ENCODE results near the gene PRM3.

Gene PRM3

GRCh38 chr16:11280616-11281522, 7.4 kb upstream of the PRM3 start, which contains the start of gene PRM1:
Gene PRM1, minus strand, starts transcription at chr16:11281330. Its CDS starts 92 bp downstream, at chr16:11281238.
- ATAC-seq (ENCODE audit: low read depth) (no peak), DNase-seq (ENCODE audit: low spot score in 2 of 2) (no peak)
- Mint-ChIP-seq H3K4me1 (peaks cover 12% of the 10 kb centered on the region), H3K9me3 (no peaks in the 10 kb centered on the region), H3K27ac (no peak within 1 kb of the TSS), H3K36me3 (no peaks in the 10 kb centered on the region), H3K4me3 (no peak within 1 kb of the TSS), H3K27me3 (no peaks in the 10 kb centered on the region)

GRCh38 chr16:11278681-11279628, 5.5 kb upstream of the PRM3 start:
- peak overlapping the region; percentile 26 for H3K27ac Mint-ChIP-seq
- ATAC-seq (ENCODE audit: low read depth), result peak; percentile 80

GRCh38 chr16:11277607-11278337, 4.3 kb upstream of the PRM3 start:
- peaks cover 2% of the 10 kb centered on the region for H3K27me3 Mint-ChIP-seq
- H3K4me1 Mint-ChIP-seq, result peaks cover 4% of the 10 kb centered on the region
- no peak for DNase-seq (ENCODE audit: low spot score in 2 of 2)
- no peaks in the 10 kb centered on the region for H3K36me3 Mint-ChIP-seq
- no peak for ATAC-seq (ENCODE audit: low read depth)
- H3K27ac Mint-ChIP-seq, result no peak overlapping the region
- H3K4me3 Mint-ChIP-seq, result no peak overlapping the region
- no peaks in the 10 kb centered on the region for H3K9me3 Mint-ChIP-seq

More at GRCh38 chr16:11278681-11279628, 5.5 kb upstream of the PRM3 start:
- H3K27me3 Mint-ChIP-seq, result peaks cover 2% of the 10 kb centered on the region
- H3K4me3 Mint-ChIP-seq, result no peak overlapping the region
- H3K4me1 Mint-ChIP-seq, result peaks cover 6% of the 10 kb centered on the region
- H3K9me3 Mint-ChIP-seq, result no peaks in the 10 kb centered on the region
- H3K36me3 Mint-ChIP-seq, result no peaks in the 10 kb centered on the region
- no peak for DNase-seq (ENCODE audit: low spot score in 2 of 2)

GRCh38 chr16:11276896-11277593, 3.6 kb upstream of the PRM3 start:
- ATAC-seq (ENCODE audit: low read depth) (no peak), DNase-seq (ENCODE audit: low spot score in 2 of 2) (no peak)
- no peaks in the 10 kb centered on the region for H3K9me3 Mint-ChIP-seq
- no peak overlapping the region for H3K4me3 Mint-ChIP-seq
- H3K4me1 Mint-ChIP-seq, result peaks cover 4% of the 10 kb centered on the region
- no peaks in the 10 kb centered on the region for H3K36me3 Mint-ChIP-seq
- no peak overlapping the region for H3K27ac Mint-ChIP-seq
- peaks cover 2% of the 10 kb centered on the region for H3K27me3 Mint-ChIP-seq

- peaks cover 4% of the 10 kb centered on the region for H3K4me1 Mint-ChIP-seq
- no peak for ATAC-seq (ENCODE audit: low read depth)
- no peak within 1 kb of the TSS for H3K27ac Mint-ChIP-seq
- H3K4me3 Mint-ChIP-seq, result no peak within 1 kb of the TSS
- no peaks in the 10 kb centered on the region for H3K36me3 Mint-ChIP-seq
- no peaks in the 10 kb centered on the region for H3K9me3 Mint-ChIP-seq
- no peak for DNase-seq (ENCODE audit: low spot score in 2 of 2)
- peaks cover 2% of the 10 kb centered on the region for H3K27me3 Mint-ChIP-seq
Observed at GRCh38 chr16:11276143-11276895, 2.9 kb upstream of the PRM3 start, which contains the start of gene PRM2. Gene PRM2, minus strand, starts transcription at chr16:11276480. Its CDS starts 110 bp downstream, at chr16:11276370.

GRCh38 chr16:11274964-11275363, 1.5 kb upstream of the PRM3 start:
- no peaks in the 10 kb centered on the region for H3K36me3 Mint-ChIP-seq
- ATAC-seq (ENCODE audit: low read depth), result no peak

GRCh38 chr16:11273721-11274324, 394 bp upstream of the PRM3 start:
- ATAC-seq (ENCODE audit: low read depth), result no peak
- Mint-ChIP-seq H3K4me1 (no peaks in the 10 kb centered on the region), H3K9me3 (no peaks in the 10 kb centered on the region), H3K4me3 (no peak overlapping the region), H3K27me3 (peaks cover 2% of the 10 kb centered on the region), H3K27ac (no peak overlapping the region), H3K36me3 (no peaks in the 10 kb centered on the region)
- no peak for DNase-seq (ENCODE audit: low spot score in 2 of 2)

More at GRCh38 chr16:11274964-11275363, 1.5 kb upstream of the PRM3 start:
- Mint-ChIP-seq H3K4me1 (peaks cover 4% of the 10 kb centered on the region), H3K4me3 (no peak overlapping the region), H3K9me3 (no peaks in the 10 kb centered on the region), H3K27me3 (peaks cover 2% of the 10 kb centered on the region), H3K27ac (no peak overlapping the region)
- no peak for DNase-seq (ENCODE audit: low spot score in 2 of 2)

GRCh38 chr16:11272484-11272883, 945 bp downstream of the PRM3 start:
- DNase-seq (ENCODE audit: low spot score in 2 of 2) (no peak), ATAC-seq (ENCODE audit: low read depth) (no peak)
- Mint-ChIP-seq H3K4me1 (no peaks in the 10 kb centered on the region), H3K4me3 (no peak overlapping the region), H3K36me3 (no peaks in the 10 kb centered on the region), H3K27ac (no peak overlapping the region), H3K27me3 (peaks cover 2% of the 10 kb centered on the region), H3K9me3 (no peaks in the 10 kb centered on the region)

GRCh38 chr16:11271610-11272009, 1.8 kb downstream of the PRM3 start:
- ATAC-seq (ENCODE audit: low read depth) (no peak), DNase-seq (ENCODE audit: low spot score in 2 of 2) (no peak)
- Mint-ChIP-seq H3K27ac (no peak overlapping the region), H3K4me1 (no peaks in the 10 kb centered on the region), H3K36me3 (no peaks in the 10 kb centered on the region), H3K4me3 (no peak overlapping the region), H3K9me3 (no peaks in the 10 kb centered on the region), H3K27me3 (peaks cover 2% of the 10 kb centered on the region)

- ATAC-seq (ENCODE audit: low read depth), result no peak
- no peak for DNase-seq (ENCODE audit: low spot score in 2 of 2)
- H3K27ac Mint-ChIP-seq, result no peak overlapping the region
- no peak overlapping the region for H3K4me3 Mint-ChIP-seq
- H3K27me3 Mint-ChIP-seq, result peaks cover 2% of the 10 kb centered on the region
- H3K36me3 Mint-ChIP-seq, result no peaks in the 10 kb centered on the region
- H3K4me1 Mint-ChIP-seq, result no peaks in the 10 kb centered on the region
- H3K9me3 Mint-ChIP-seq, result no peaks in the 10 kb centered on the region
Observed at GRCh38 chr16:11270602-11271162, 2.7 kb downstream of the PRM3 start.

GRCh38 chr16:11268921-11269375, 4.5 kb downstream of the PRM3 start, which contains the start of gene TNP2:
Gene TNP2, minus strand, starts transcription at chr16:11269325. Its CDS starts 63 bp downstream, at chr16:11269262.
- no peak for ATAC-seq (ENCODE audit: low read depth)
- H3K27me3 Mint-ChIP-seq, result no peaks in the 10 kb centered on the region
- no peak for DNase-seq (ENCODE audit: low spot score in 2 of 2)
- H3K4me1 Mint-ChIP-seq, result peaks cover 6% of the 10 kb centered on the region
- H3K36me3 Mint-ChIP-seq, result no peaks in the 10 kb centered on the region
- H3K27ac Mint-ChIP-seq, result no peak within 1 kb of the TSS
- no peak within 1 kb of the TSS for H3K4me3 Mint-ChIP-seq
- H3K9me3 Mint-ChIP-seq, result no peaks in the 10 kb centered on the region

GRCh38 chr16:11265124-11265523, 8.3 kb downstream of the PRM3 start:
- ATAC-seq (ENCODE audit: low read depth), result no peak
- Mint-ChIP-seq H3K27ac (no peak overlapping the region), H3K4me3 (no peak overlapping the region), H3K4me1 (peaks cover 16% of the 10 kb centered on the region), H3K9me3 (no peaks in the 10 kb centered on the region), H3K27me3 (no peaks in the 10 kb centered on the region), H3K36me3 (no peaks in the 10 kb centered on the region)
- DNase-seq (ENCODE audit: low spot score in 2 of 2), result no peak
